Measurements from ENCODE around the gene FER.

FER gene

DNA sequence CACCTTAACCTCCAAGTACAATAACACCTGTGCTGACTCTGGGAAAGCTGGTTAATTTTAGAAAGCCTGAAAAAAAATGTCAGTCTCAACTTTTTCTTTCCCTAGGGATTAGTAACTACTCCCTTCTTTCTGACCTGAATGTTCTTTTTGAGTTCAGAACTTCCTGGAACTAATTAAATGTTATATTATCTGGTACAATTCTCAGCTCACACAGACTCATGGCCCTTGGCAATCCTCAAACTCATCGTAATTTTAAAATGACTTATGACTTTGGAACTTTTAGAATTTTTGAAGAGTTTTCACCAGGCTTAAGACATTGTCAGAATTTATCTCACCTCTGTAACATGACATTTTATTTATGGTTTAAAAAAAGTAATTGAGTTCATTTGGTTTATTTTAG is 315.0 kb downstream of the FER start:
- H3K79me1 ChIP-seq (ENCODE audit: low read length): no peaks in the 10 kb centered on the region
- H2BK15ac ChIP-seq (replicated peaks; ENCODE audit: low read depth): no peak overlapping the region
- no peaks in the 10 kb centered on the region for H3K36me3 ChIP-seq (ENCODE audit: control insufficient read depth, insufficient read depth, low read length)
- no peak overlapping the region for H3K4me3 ChIP-seq (ENCODE audit: low read length)
- no peak overlapping the region for H4K8ac ChIP-seq (ENCODE audit: low read depth, low read length)
- no peak overlapping the region for H3K18ac ChIP-seq (ENCODE audit: low read length)
- no peak for DNase-seq
- H3K4me1 ChIP-seq (ENCODE audit: control insufficient read depth, low read depth, low read length): no peaks in the 10 kb centered on the region
- no peak overlapping the region for H3K4ac ChIP-seq (ENCODE audit: low read depth, low read length)
- WGBS (ENCODE audit: extremely low coverage, insufficient coverage, low lambda C conversion rate): no CpG with 5 or more reads among the region's 1 CpG
- no peaks in the 10 kb centered on the region for H3K27me3 ChIP-seq (ENCODE audit: insufficient read depth, low read length, poor library complexity)
- no peaks in the 10 kb centered on the region for H3K79me2 ChIP-seq (ENCODE audit: control insufficient read depth, insufficient read depth, low read length)
- no peak overlapping the region for H2AK5ac ChIP-seq (ENCODE audit: low read length)
- no peak overlapping the region for H2BK5ac ChIP-seq (ENCODE audit: low read length)
- no peak overlapping the region for H3K56ac ChIP-seq (ENCODE audit: low read length)
- no peak overlapping the region for H4K5ac ChIP-seq (ENCODE audit: low read length)
- H2BK120ac ChIP-seq (ENCODE audit: low read depth, low read length): no peak overlapping the region
- H3K4me2 ChIP-seq (ENCODE audit: low read length): no peak overlapping the region
- H3K9ac ChIP-seq (ENCODE audit: low read length): no peak overlapping the region
- no peak overlapping the region for H3K27ac ChIP-seq (ENCODE audit: low read depth, low read length)
- H3K23ac ChIP-seq (ENCODE audit: low read length): no peak overlapping the region

DNA sequence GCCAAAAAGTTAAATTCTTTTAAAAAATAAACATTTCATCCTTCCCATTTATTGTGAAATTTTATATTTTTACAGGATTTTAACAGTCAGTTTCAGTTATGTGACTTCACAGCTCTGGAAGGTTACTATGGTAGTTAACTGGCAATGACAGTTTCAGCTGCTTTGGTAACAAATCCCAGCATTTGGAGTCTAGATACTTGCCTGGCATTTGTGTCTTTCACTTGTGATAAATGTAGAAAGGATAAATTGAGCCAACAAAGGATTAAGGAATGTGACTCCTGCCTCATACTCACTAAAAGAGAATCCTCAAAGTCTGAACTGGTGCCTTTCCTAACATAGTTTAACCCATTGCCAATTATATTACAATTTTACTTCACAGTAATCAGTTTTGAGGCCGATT is 315.5 kb downstream of the FER start:
- H3K4me2 ChIP-seq (ENCODE audit: low read length): no peak overlapping the region
- no peak overlapping the region for H3K4me3 ChIP-seq (ENCODE audit: low read length)
- no peak overlapping the region for H2BK15ac ChIP-seq (replicated peaks; ENCODE audit: low read depth)
- DNase-seq: no peak
- no peaks in the 10 kb centered on the region for H3K36me3 ChIP-seq (ENCODE audit: control insufficient read depth, insufficient read depth, low read length)
- H3K79me1 ChIP-seq (ENCODE audit: low read length): no peaks in the 10 kb centered on the region
- no peak overlapping the region for H3K9ac ChIP-seq (ENCODE audit: low read length)
- H3K23ac ChIP-seq (ENCODE audit: low read length): no peak overlapping the region
- no peak overlapping the region for H3K4ac ChIP-seq (ENCODE audit: low read depth, low read length)
- no peaks in the 10 kb centered on the region for H3K79me2 ChIP-seq (ENCODE audit: control insufficient read depth, insufficient read depth, low read length)
- H3K56ac ChIP-seq (ENCODE audit: low read length): no peak overlapping the region
- no peak overlapping the region for H4K8ac ChIP-seq (ENCODE audit: low read depth, low read length)
- no peak overlapping the region for H3K27ac ChIP-seq (ENCODE audit: low read depth, low read length)
- H2BK120ac ChIP-seq (ENCODE audit: low read depth, low read length): no peak overlapping the region
- H2AK5ac ChIP-seq (ENCODE audit: low read length): no peak overlapping the region
- H4K5ac ChIP-seq (ENCODE audit: low read length): no peak overlapping the region
- H3K18ac ChIP-seq (ENCODE audit: low read length): no peak overlapping the region
- H2BK5ac ChIP-seq (ENCODE audit: low read length): no peak overlapping the region
- H3K4me1 ChIP-seq (ENCODE audit: control insufficient read depth, low read depth, low read length): no peaks in the 10 kb centered on the region
- 100% methylated on average over 1 of the region's 1 CpG for WGBS (ENCODE audit: extremely low coverage, insufficient coverage, low lambda C conversion rate)
- H3K27me3 ChIP-seq (ENCODE audit: insufficient read depth, low read length, poor library complexity): no peaks in the 10 kb centered on the region

DNA sequence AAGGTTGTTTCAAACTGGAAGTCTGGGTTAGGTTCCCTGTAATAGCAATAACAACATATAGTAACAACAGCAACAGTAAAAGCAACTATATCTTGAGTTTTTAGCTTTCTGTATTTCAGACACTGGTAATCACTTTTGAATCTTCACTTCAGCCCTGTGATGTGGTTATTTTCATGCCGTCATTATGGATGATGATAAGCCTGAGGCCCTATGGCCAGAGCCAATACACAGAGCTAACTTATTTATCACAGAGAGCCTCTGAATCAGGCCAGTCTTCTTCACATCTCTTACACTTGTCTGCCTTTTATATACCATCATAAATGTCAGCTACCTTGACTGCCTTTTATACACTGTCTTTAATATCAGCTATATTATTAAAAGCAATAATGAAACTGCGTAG is 329.0 kb downstream of the FER start:
- Histone ChIP-seq H3K9ac (ENCODE audit: low read length) (no peak overlapping the region), H2BK120ac (ENCODE audit: low read depth, low read length) (no peak overlapping the region), H3K79me2 (ENCODE audit: control insufficient read depth, insufficient read depth, low read length) (no peaks in the 10 kb centered on the region), H2AK5ac (ENCODE audit: low read length) (no peak overlapping the region), H3K23ac (ENCODE audit: low read length) (no peak overlapping the region), H3K27ac (ENCODE audit: low read depth, low read length) (no peak overlapping the region), H4K8ac (ENCODE audit: low read depth, low read length) (no peak overlapping the region), H3K4me3 (ENCODE audit: low read length) (no peak overlapping the region), H2BK5ac (ENCODE audit: low read length) (no peak overlapping the region), H3K36me3 (ENCODE audit: control insufficient read depth, insufficient read depth, low read length) (no peaks in the 10 kb centered on the region), H3K4me1 (ENCODE audit: control insufficient read depth, low read depth, low read length) (no peaks in the 10 kb centered on the region), H4K5ac (ENCODE audit: low read length) (no peak overlapping the region), H3K56ac (ENCODE audit: low read length) (no peak overlapping the region), H3K18ac (ENCODE audit: low read length) (no peak overlapping the region), H2BK15ac (replicated peaks; ENCODE audit: low read depth) (no peak overlapping the region), H3K27me3 (ENCODE audit: insufficient read depth, low read length, poor library complexity) (no peaks in the 10 kb centered on the region), H3K4ac (ENCODE audit: low read depth, low read length) (no peak overlapping the region), H3K4me2 (ENCODE audit: low read length) (no peak overlapping the region), H3K79me1 (ENCODE audit: low read length) (no peaks in the 10 kb centered on the region)
- no CpG with 5 or more reads among the region's 2 CpGs for WGBS (ENCODE audit: extremely low coverage, insufficient coverage, low lambda C conversion rate)
- DNase-seq: no peak

DNA sequence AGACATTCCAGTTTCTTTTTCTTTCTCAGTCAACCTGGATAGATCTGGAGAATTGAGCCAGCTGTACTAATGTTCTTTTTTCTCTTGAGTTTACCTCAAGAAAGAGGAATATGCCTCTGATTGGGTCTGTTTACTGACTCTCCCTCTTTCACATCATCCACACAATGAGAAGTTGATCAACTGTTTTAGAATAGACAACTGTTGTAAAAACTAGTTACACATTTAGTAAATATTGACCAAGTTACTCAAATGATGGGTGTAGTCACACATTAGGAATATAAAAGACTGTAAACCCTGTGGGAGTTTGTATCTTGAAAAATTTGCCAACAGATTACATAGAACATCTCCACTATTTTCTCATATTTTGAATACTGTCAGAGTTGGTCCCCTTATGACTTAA is 330.8 kb downstream of the FER start:
- H3K79me1 ChIP-seq (ENCODE audit: low read length): no peaks in the 10 kb centered on the region
- no peak overlapping the region for H3K9ac ChIP-seq (ENCODE audit: low read length)
- no peaks in the 10 kb centered on the region for H3K27me3 ChIP-seq (ENCODE audit: insufficient read depth, low read length, poor library complexity)
- no peak overlapping the region for H2AK5ac ChIP-seq (ENCODE audit: low read length)
- no peaks in the 10 kb centered on the region for H3K4me1 ChIP-seq (ENCODE audit: control insufficient read depth, low read depth, low read length)
- no peak overlapping the region for H2BK15ac ChIP-seq (replicated peaks; ENCODE audit: low read depth)
- H4K8ac ChIP-seq (ENCODE audit: low read depth, low read length): no peak overlapping the region
- H4K5ac ChIP-seq (ENCODE audit: low read length): no peak overlapping the region
- H3K23ac ChIP-seq (ENCODE audit: low read length): no peak overlapping the region
- no peaks in the 10 kb centered on the region for H3K36me3 ChIP-seq (ENCODE audit: control insufficient read depth, insufficient read depth, low read length)
- no peaks in the 10 kb centered on the region for H3K79me2 ChIP-seq (ENCODE audit: control insufficient read depth, insufficient read depth, low read length)
- no peak for DNase-seq
- H3K18ac ChIP-seq (ENCODE audit: low read length): no peak overlapping the region
- H3K4me2 ChIP-seq (ENCODE audit: low read length): no peak overlapping the region
- no peak overlapping the region for H3K27ac ChIP-seq (ENCODE audit: low read depth, low read length)
- H2BK120ac ChIP-seq (ENCODE audit: low read depth, low read length): no peak overlapping the region
- H3K4me3 ChIP-seq (ENCODE audit: low read length): no peak overlapping the region
- no peak overlapping the region for H3K4ac ChIP-seq (ENCODE audit: low read depth, low read length)
- H2BK5ac ChIP-seq (ENCODE audit: low read length): no peak overlapping the region
- no peak overlapping the region for H3K56ac ChIP-seq (ENCODE audit: low read length)

DNA sequence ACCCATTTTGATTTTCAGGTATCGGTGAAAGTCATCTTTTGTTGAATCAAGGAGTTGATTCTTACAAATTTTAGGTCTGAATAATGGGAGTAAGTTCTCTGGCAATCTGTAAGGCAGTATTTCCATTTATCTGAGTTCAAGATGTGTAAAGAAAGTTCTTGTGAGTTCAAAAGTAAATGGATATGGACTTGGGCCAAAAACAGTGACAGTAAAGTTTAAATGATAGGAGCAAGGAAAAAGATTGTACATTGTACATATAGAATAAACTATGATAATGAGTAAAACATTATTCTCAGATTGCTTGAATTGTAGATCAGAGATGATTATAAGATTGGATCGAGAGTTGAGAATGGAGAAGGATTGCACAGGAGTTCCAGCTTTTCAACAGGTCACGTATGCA is 332.8 kb downstream of the FER start:
- Histone ChIP-seq H3K4me2 (ENCODE audit: low read length) (no peak overlapping the region), H3K79me2 (ENCODE audit: control insufficient read depth, insufficient read depth, low read length) (no peaks in the 10 kb centered on the region), H3K79me1 (ENCODE audit: low read length) (no peaks in the 10 kb centered on the region), H2BK15ac (replicated peaks; ENCODE audit: low read depth) (no peak overlapping the region), H3K56ac (ENCODE audit: low read length) (no peak overlapping the region), H2BK120ac (ENCODE audit: low read depth, low read length) (no peak overlapping the region), H3K4ac (ENCODE audit: low read depth, low read length) (no peak overlapping the region), H3K4me1 (ENCODE audit: control insufficient read depth, low read depth, low read length) (no peaks in the 10 kb centered on the region), H3K27ac (ENCODE audit: low read depth, low read length) (no peak overlapping the region), H2BK5ac (ENCODE audit: low read length) (no peak overlapping the region), H3K36me3 (ENCODE audit: control insufficient read depth, insufficient read depth, low read length) (no peaks in the 10 kb centered on the region), H3K9ac (ENCODE audit: low read length) (no peak overlapping the region), H3K4me3 (ENCODE audit: low read length) (no peak overlapping the region), H4K5ac (ENCODE audit: low read length) (no peak overlapping the region), H3K23ac (ENCODE audit: low read length) (no peak overlapping the region), H3K27me3 (ENCODE audit: insufficient read depth, low read length, poor library complexity) (no peaks in the 10 kb centered on the region), H2AK5ac (ENCODE audit: low read length) (no peak overlapping the region), H4K8ac (ENCODE audit: low read depth, low read length) (no peak overlapping the region), H3K18ac (ENCODE audit: low read length) (no peak overlapping the region)
- no peak for DNase-seq
- WGBS (ENCODE audit: extremely low coverage, insufficient coverage, low lambda C conversion rate): 100% methylated on average over 2 of the region's 3 CpGs

DNA sequence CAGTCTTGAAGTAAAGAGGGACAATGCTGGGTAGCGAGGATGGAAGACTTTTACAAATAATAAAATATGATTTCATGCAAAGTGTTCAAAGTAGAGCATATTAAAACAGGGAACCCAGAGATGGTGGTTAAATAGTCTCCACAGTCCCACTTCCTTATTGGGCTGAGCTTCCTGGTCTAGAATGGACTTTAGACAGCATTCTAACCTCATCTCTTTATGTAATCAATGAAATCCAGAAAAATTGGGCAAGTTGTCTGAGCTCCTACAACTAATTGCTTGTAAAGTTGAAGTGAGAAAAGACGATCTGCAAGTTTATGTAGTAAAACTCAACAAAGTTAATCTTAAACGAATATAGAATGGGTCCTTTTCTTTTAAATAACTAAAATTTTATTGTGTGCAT is 333.2 kb downstream of the FER start:
- no peak overlapping the region for H3K56ac ChIP-seq (ENCODE audit: low read length)
- H3K4ac ChIP-seq (ENCODE audit: low read depth, low read length): no peak overlapping the region
- H2BK15ac ChIP-seq (replicated peaks; ENCODE audit: low read depth): no peak overlapping the region
- no peak overlapping the region for H2BK5ac ChIP-seq (ENCODE audit: low read length)
- H3K9ac ChIP-seq (ENCODE audit: low read length): no peak overlapping the region
- H3K18ac ChIP-seq (ENCODE audit: low read length): no peak overlapping the region
- H3K27ac ChIP-seq (ENCODE audit: low read depth, low read length): no peak overlapping the region
- no peak overlapping the region for H2BK120ac ChIP-seq (ENCODE audit: low read depth, low read length)
- no peaks in the 10 kb centered on the region for H3K4me1 ChIP-seq (ENCODE audit: control insufficient read depth, low read depth, low read length)
- no peak overlapping the region for H3K4me2 ChIP-seq (ENCODE audit: low read length)
- H3K4me3 ChIP-seq (ENCODE audit: low read length): no peak overlapping the region
- no peaks in the 10 kb centered on the region for H3K36me3 ChIP-seq (ENCODE audit: control insufficient read depth, insufficient read depth, low read length)
- H4K5ac ChIP-seq (ENCODE audit: low read length): no peak overlapping the region
- H3K27me3 ChIP-seq (ENCODE audit: insufficient read depth, low read length, poor library complexity): no peaks in the 10 kb centered on the region
- H3K23ac ChIP-seq (ENCODE audit: low read length): no peak overlapping the region
- no CpG with 5 or more reads among the region's 3 CpGs for WGBS (ENCODE audit: extremely low coverage, insufficient coverage, low lambda C conversion rate)
- DNase-seq: no peak
- no peaks in the 10 kb centered on the region for H3K79me1 ChIP-seq (ENCODE audit: low read length)
- no peaks in the 10 kb centered on the region for H3K79me2 ChIP-seq (ENCODE audit: control insufficient read depth, insufficient read depth, low read length)
- H4K8ac ChIP-seq (ENCODE audit: low read depth, low read length): no peak overlapping the region
- H2AK5ac ChIP-seq (ENCODE audit: low read length): no peak overlapping the region

All from mesendoderm (in vitro differentiated cells).